T47D (cell line): ENCODE results near the gene DUSP11.
A peak's percentile ranks its signal among the peaks of the same experiment; 100 is the strongest.
"Not testable (repeated sequence)": the region's sequence is repeated elsewhere in the genome, so short reads cannot be mapped to it uniquely, and the experiment has no call there.

Experiments
- DNase-seq, 2 experiments: peaks; one replicate each; pipeline versions ENCODE4 v3.0.0 to v3.0.0-alpha.2; 2011 to 2012; ENCODE audit warnings: low read depth in 1 of 2, low spot score in 1 of 2
- JUND ChIP-seq: IDR thresholded peaks from 2 replicates; pipeline ENCODE4 v1.6.1; 2012; ENCODE audit warnings: low read depth
- in situ Hi-C: cut with HindIII; loops from 2 replicates; pipeline ENCODE4 v1.10.0; 2016; ENCODE audit warnings: low sequenced_read_pairs, low pct_unique_long_range_greater_than_20kb

The DUSP11 gene

DNA sequence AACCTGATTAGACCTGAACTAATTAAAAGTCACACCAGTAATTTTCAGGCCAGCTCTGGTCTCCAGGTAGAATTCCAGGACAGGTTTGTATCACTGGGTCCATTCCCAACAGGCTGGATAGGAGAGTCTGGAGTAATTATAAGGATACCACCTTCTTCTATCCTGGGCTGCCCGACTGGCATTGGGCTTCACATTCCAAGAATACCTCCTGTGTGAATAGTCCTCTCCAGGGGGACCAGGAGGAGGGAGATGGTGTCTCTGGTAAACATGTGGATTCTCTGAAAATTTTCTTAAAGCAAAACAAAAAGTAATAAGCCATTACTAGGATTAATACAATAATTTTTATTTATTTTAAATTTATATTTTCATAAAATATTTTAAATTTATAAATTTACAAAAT, 17.3 kb downstream of the DUSP11 start:
- in situ Hi-C loops: no loop called here
- TF ChIP-seq JUND: no peak
- DNase-seq: no peak

DNA sequence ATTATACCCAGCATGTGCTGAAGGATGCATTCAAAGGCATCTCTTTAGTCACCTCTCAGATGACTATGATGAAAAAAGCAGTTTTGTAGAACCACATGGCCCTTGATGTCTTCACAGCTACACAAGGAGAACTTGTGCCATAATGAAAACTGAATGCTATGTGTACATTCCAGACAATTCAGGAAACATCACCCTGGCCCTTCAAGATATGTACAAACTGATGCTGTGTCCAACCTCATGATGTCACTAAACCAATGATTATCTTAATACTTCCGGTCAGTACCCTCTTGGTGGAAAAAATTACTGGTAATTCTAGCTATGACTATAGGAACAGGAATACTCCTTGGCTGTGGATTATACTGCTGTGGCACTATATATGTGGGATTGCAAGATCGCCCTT, 20.0 kb downstream of the DUSP11 start:
- TF ChIP-seq JUND: no peak
- in situ Hi-C loops: no loop called here

DNA sequence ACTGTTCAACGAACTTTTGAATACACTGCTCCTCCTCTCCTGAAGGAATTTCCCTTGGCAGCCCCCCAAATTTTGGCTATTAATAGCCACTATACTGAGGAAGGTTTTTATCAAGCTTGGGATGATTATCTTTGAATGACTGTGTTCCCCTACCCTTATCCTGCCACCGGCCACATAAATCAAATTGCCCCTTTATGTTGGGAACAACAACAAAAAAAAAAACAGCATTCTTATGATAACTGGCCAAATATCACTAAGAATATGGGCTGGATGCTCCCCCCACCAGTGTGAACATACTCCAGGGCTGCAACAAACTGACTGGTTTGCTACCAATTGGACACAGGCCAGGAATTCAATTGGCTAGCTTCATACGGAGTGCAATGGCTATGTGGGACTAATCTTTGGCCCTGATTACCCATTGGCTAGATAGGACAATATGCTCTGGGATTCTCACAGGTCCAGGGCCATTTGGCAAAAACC, 20.6 kb downstream of the DUSP11 start:
- no peak for TF ChIP-seq JUND
- DNase-seq: no peak
- in situ Hi-C loops: no loop called here

More for the DNA sequence above, 20.0 kb downstream of the DUSP11 start:
- no peak for DNase-seq

DNA sequence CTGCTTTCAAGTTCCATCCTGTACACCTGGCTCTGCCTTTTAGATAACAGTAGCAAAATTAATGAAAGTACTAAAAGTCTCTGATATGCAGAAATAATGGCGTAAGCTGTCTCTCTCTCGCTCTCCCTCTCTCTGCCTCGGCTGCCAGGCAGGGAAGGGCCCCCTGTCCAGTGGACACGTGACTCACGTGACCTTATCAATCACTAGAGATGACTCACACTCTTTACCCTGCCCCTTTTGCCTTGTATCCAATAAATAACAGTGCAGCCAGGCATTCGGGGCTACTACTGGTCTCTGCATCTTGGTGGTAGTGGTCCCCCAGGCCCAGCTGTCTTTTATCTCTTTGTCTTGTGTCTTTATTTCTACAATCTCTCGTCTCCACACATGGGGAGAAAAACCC, 25.6 kb downstream of the DUSP11 start:
- DNase-seq: not testable (repeated sequence)

DNA sequence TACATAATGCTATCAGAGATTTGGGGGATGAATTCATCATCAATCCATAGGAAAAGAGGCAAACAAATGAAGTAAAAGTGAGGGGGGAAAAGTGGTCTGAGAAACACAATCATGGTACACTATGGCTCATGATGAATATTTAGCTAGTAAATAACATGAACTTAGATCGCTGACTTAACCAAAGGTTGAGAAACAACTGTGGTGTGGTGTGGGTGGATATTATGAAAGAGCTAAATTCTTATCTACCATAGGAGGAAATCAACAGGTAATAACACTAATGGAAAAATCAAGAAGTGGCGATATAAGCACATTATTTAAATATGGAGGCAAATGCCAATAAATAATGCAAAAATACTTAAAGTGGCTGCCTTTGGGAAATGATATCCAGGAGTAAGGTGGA, 30.6 kb downstream of the DUSP11 start:
- in situ Hi-C loops: no loop called here
- no peak for DNase-seq
- no peak for TF ChIP-seq JUND

More for the DNA sequence above, 25.6 kb downstream of the DUSP11 start:
- in situ Hi-C loops: not testable (repeated sequence)

DNA sequence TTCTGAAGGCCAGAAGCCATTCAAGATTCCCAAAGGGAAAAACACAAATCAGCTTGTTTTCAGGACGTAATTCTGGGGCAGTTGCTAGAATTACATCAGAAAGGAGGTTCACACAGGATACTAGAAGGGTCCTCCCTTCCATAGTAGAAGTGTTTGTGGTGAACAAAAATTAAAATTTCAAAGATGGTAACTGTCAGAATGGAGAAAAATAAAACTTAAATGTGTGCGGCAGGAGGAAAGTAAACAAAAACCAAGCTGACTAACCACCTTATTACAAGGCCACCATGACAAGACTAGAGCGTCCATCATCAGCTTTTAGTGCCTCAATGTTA, 33.1 kb downstream of the DUSP11 start:
- in situ Hi-C loops: no loop called here
- no peak for DNase-seq
- TF ChIP-seq JUND: no peak

DNA sequence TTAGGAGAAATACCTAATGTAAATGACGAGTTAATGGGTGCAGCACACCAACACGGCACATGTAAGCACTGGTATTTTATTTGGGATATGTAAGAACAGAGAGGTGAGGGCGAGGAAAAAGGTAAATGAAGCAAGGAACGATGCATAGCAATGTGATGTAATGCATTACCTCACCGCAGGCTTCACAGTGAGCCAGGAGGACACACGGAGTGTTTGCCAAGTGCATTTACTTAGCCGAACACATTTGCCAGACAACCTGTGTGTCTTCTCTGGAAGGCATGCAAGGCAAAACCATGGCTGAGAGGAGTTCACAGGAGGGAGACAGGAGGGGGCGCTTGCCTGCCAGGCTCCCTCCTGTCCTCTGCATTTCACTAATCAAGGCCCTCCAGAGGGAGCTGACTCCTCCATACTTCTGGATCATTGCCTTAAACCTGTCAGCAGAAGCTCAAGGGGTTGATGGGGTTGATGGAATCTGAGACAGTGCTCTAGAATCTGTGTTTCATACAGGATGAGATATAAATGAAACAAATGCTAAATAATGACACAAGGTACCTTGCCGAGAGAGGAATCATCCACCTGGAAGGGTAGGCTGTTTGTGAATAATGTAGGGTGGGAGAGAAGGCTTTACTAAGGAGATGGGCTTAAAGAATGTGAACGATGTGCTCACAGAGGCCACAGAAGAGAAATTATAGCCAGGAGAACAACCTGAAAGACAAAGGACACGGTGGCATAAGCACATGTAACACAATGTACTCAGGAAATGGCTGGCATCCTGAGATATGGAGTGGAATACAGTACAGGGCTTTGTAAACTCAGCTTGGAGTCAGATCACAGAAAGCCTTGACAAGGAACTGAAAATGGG, 33.7 kb downstream of the DUSP11 start:
- DNase-seq: no peak
- in situ Hi-C loops: no loop called here
- no peak for TF ChIP-seq JUND

DNA sequence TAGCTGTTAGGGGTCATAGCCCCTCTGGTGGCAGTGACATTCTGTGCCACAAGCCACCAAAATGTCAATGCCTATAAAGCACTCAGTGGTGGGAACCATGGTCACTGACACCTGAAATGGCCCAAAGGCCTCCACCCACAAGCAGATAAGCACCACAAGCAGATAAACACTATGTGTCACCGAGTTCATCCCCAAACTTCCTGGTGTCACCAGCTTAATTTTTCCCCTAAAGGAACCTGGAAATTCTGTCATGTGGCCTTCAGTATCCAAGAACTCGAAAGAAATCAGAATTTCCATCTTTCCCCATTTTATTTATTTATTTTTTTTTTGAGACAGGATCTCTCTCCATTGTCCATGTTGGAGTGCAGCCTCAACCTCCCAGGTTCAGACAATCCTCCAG, 39.1 kb downstream of the DUSP11 start:
- in situ Hi-C loops: no loop called here
- no peak for TF ChIP-seq JUND
- no peak for DNase-seq

DNA sequence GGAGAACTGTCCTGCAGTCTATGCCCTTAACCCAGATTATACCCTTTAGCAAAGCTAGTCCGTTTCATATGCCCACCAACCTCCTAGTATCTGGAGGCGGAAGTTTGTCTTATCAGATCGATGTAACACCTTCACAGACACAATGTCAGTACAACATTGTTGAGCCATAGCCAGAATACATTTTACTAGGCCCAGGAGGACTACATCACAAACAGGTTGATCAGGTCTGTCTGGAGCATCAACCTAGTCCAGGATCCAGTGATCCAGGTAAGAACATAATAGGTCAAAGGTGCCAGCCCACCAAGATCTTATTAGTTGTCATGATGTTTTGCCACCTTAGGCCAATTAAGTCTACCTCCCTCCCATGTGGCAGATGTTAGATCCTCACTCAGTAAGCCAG, 40.8 kb downstream of the DUSP11 start:
- no peak for TF ChIP-seq JUND
- in situ Hi-C loops: no loop called here
- DNase-seq: peak in 1 of 2 experiments; percentile 51

DNA sequence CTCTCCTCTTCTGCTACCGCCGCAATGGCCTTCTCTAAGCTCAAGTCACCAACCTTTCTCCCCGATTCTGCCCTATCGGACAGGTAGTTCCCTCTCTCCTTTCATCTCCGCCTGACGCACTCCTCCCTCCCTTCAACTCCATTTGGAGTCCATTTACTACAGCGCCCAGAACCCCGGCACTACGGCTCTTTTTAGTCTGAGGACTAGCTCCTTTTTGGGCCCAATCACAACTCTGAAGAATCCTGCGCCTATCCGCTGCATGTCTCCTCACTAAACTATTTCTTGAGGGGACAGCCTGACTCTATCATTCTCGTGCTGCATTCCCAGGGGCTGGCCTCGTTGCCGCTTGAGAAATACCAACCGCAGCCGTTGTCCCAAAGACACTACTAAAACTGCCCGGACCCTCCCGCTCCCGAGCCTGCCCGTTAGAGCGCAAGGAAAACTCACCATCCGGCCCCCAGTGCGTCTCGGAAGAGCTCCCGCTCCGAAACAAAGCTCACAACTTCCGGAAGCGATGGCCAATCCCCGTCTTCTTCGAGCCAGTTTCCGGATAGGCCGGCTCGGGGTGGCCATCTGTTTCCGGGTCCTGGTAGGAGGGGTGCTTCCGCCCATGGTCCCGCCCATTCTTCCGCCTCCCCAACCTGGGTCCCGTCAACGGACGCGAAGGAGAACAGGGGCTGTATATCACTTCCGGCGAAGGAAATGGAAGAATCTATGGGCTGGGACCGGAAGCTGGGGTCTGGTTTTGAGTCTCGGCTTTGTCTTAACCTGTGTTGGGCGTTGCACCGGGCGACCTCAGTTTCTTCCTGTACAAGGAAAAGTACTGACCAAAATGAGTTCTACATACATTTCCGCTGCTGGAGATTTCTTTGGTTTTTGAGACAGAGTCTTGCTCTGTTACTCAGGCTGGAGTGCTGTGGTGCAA, 42.8 kb downstream of the DUSP11 start, which contains the start of gene TPRKB:
Gene TPRKB (minus strand): TSS at position 491 of the 925 bp plus-strand sequence. CDS start 2,776 bp downstream, outside the sequence.
- TF ChIP-seq JUND: no peak

DNA sequence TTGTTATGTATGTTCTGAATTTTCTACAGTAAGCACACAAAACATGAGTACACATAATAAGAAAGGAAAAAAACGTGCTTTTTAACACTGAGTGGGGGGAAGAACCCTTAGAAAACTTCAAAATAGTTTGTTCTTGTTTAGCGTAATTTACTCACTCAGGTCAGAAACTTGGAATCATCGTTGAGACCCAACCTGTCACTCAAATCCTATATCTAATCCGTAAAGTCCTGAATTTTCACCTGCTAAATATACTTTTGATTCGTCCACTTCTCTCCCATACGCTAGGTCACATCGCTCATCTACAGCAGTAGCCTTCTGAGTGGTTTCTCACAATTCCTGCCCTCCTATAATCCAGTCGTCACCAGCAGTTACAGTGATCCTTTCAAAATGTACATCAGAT, 43.5 kb downstream of the DUSP11 start:
- in situ Hi-C loops: no loop called here
- no peak for DNase-seq
- TF ChIP-seq JUND: no peak

More for the DNA sequence above, 42.8 kb downstream of the DUSP11 start, which contains the start of gene TPRKB:
- peak; percentile 80 to 96 for DNase-seq
- in situ Hi-C loops: no loop called here

DNA sequence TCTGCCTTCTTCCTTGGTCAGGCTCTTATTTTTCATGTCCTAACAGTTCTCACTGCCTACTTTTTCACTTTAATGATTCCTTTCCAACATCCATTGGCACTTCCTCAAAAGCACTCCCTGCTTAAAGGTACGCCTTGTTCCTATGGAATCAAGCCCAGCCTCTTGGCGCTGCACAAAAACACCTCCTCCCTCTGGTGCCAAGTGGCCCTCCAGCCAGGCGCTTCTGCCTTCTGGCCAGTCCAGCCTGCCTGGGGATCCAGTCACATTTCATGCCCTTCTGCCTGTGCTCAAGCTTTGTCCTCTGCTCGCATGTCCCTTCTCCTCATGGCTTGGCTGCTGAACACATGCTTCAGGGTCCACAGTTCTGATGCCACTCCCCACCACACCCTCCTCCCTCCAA, 49.1 kb downstream of the DUSP11 start:
- DNase-seq: no peak
- in situ Hi-C loops: no loop called here
- no peak for TF ChIP-seq JUND

DNA sequence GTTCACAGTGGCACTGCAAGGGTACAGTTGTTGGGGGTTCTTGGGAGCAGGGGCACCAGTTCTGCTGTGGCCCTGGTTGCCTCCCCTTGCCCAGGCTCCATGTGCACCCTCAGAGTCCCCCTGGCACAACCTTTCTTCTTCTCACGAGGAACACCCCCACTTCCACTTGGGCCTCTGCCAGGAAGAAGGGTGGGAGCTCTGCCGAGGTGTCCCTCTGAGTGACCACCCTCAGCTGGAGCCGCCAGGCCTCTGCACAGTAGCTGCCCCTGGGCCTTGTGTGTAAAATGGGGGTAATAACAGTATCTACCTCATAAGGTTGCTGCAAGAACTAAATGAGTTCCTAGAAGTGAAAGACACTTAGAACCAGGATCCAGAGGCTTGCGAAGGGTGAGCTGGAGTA, 51.2 kb downstream of the DUSP11 start:
- TF ChIP-seq JUND: no peak

More for the DNA sequence above, 51.2 kb downstream of the DUSP11 start:
- DNase-seq: no peak
- in situ Hi-C loops: no loop called here
